GM10248 (cell line): ENCODE results near the gene TAC4.

Experiments
- CTCF ChIA-PET: fragments of 300-600 bp; sonication (Branson Sonifier 250); formaldehyde crosslinking; extraction: SDS; loops from one replicate; lab custom pipeline; 2021; ENCODE audit warnings: antibody characterized with exemption; lab: Yijun Ruan, JAX
- POLR2A ChIA-PET: fragments of 350-650 bp; sonication (Branson Sonifier 250); formaldehyde crosslinking; extraction: SDS; loops from one replicate; lab custom pipeline; 2020; ENCODE audit warnings: antibody characterized with exemption; lab: Yijun Ruan, JAX
- DNase-seq: peaks from one replicate; pipeline ENCODE4 v3.0.0; 2012; ENCODE audit errors: extremely low spot score
- TF ChIP-seq, protein P1 (sequence below): IDR thresholded peaks from 2 replicates; pipeline ENCODE4 v1.5.1; 2012; ENCODE audit warnings: mild to moderate bottlenecking, low read depth; ENCODE audit errors: extremely low read depth, missing control alignments, control extremely low read depth

The TAC4 gene

GRCh38 chr17:49886036-49886435 lies 38.2 kb upstream of the TAC4 start:
- no peak for DNase-seq
- TF ChIP-seq, protein P1, sequence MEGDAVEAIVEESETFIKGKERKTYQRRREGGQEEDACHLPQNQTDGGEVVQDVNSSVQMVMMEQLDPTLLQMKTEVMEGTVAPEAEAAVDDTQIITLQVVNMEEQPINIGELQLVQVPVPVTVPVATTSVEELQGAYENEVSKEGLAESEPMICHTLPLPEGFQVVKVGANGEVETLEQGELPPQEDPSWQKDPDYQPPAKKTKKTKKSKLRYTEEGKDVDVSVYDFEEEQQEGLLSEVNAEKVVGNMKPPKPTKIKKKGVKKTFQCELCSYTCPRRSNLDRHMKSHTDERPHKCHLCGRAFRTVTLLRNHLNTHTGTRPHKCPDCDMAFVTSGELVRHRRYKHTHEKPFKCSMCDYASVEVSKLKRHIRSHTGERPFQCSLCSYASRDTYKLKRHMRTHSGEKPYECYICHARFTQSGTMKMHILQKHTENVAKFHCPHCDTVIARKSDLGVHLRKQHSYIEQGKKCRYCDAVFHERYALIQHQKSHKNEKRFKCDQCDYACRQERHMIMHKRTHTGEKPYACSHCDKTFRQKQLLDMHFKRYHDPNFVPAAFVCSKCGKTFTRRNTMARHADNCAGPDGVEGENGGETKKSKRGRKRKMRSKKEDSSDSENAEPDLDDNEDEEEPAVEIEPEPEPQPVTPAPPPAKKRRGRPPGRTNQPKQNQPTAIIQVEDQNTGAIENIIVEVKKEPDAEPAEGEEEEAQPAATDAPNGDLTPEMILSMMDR: no peak
- ChIA-PET CTCF (interaction anchor here (1.4 to 2.8 kb wide), 2 partner anchors 66 to 111 kb away, joined by 5 to 13 read pairs; no protein-coding TSS in a partner anchor), POLR2A (no interaction called here)

DNA sequence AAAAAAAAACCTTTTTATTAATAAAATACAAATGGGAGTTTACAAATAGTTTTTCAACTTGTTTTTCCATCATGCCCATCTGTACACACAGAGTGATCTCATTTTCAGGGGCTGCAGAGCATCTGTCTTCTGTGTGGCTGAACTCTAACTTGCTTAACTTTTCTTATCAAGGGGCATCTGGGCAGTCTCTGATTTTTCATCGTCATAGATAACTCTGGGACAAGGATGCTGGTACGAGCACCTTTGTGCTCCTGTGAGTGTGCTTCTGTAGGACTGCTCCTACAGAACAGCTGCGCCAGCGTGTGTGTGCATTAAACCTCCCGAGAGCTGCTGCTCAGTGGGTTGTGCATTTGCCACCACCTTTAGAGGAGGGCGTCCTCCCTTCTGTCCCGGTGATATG lies 34.6 kb upstream of the TAC4 start:
- TF ChIP-seq, protein P1: no peak
- ChIA-PET POLR2A (no interaction called here), CTCF (interaction anchor here (0.9 to 1.4 kb wide), 3 partner anchors 21 to 307 kb away, joined by 3 to 4 read pairs (median 3); partner anchors contain the start of genes NXPH3 and PDK2)
- DNase-seq: no peak

DNA sequence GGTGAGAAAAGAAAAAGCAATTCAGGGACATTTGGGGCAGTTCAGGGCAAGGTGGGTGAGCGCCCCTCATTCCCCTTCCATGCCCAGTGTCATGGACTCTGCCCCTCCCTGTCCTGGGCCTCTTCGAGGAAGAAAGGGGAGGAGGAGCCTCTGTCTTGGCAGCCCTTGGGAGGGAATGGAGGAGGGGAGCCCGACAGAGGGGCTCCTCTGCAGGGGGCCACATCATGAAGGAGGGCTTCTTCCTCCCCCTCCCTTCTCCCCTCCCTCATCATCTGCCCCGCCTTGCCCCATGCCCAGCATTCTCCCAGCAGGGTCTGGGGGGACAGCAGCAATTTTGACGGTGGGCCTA lies 33.2 kb upstream of the TAC4 start:
- ChIA-PET CTCF (interaction anchor here (0.7 to 7.6 kb wide), 23 partner anchors 8 to 373 kb away, joined by 3 to 100 read pairs (median 4); partner anchors contain the start of gene DLX3), POLR2A (no interaction called here)
- no peak for DNase-seq
- TF ChIP-seq, protein P1: no peak

- TF ChIP-seq, protein P1: peak; percentile 87
- POLR2A ChIA-PET: no interaction called here
- peak; percentile 93 for DNase-seq
- CTCF ChIA-PET: interaction anchor here (0.7 to 7.6 kb wide), 27 partner anchors 9 to 373 kb away, joined by 3 to 100 read pairs (median 4); partner anchors contain the start of gene DLX3
These were observed 32.6 kb upstream of the TAC4 start for GRCh38 chr17:49880291-49881053.

DNA sequence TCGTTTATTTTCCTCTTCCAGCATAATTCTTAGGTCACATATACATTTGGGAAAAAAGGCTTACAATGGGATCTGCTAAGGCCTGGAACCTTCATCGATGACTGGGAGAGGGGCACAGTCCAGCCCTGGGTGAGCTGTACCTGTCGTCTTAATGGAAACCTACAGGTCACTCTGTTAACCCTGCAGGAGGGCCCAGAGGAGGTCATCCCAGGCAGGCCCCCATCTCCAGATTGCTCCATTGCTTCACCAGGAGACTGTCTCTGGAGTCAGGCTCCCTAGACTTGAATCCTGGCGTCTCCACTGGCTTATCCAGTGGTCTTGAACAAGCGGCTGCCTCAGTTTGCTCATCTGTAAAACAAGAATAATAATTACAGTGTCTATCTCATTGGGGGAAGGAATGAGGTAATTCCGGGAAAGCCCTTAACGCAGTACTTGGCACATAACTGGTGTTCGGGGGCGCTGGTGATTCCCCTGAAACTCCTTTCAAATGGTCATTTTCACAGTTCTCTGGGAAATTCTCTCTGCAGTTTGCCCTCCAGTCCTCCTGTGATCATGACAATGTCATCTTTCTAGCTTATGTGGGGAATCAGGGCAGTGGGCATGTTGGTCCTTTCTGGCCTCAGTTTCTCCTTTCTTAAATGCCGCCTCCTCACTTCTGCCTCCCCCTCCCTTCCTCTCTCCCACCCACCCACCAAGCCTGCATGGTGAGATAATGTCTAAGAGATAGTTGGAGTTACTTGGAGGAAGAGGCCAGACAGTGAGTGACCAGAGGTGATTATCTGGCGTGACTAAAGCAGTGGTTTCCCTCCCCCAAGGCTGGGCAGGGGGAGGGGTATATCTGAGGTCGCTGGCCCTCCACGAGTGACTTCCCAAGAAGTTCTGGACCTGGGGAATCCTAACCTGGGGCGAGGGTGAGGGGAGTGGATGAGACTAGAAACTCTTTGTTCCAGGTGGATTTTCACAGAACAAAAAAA lies 31.3 kb upstream of the TAC4 start:
- POLR2A ChIA-PET: no interaction called here
- CTCF ChIA-PET: interaction anchor here (0.9 to 7.6 kb wide), 8 partner anchors 14 to 195 kb away, joined by 3 to 100 read pairs (median 6); partner anchors contain the start of gene DLX3
- DNase-seq: no peak
- TF ChIP-seq, protein P1: no peak

DNA sequence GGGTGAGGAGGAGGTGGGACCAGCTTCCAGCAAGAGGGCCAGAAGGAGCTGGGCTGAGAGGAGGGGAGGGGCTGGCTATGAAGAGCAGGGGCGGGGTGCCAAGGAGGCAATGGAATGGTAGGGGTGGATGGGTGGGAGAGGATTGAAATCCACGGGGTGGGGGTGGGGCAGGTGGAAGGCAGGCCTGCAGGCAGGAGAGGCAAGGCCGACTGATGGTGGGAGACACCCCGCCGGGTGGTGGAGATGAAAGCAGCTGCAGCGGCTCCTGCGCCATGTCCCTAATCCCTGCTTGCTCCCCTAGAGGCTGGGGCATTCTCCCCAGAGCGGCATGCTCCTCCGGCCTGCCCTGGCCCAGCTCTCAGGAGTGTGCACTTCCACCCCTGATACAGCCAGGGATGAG lies 27.8 kb upstream of the TAC4 start:
- CTCF ChIA-PET: interaction anchor here (1.0 to 7.6 kb wide), 5 partner anchors 16 to 308 kb away, joined by 3 to 100 read pairs (median 5); partner anchors contain the start of gene DLX3
- TF ChIP-seq, protein P1: no peak
- POLR2A ChIA-PET: no interaction called here
- DNase-seq: no peak
